ENCODE measurements around the gene CRELD1. TPM values are rescaled to one million over a fixed set of nuclear protein-coding genes. Genes with fewer than 3 reads are reported as not detected.

Gene CRELD1
- total and polyA plus RNA-seq, 2 of the 13 experiments (the other 11 are each of a cell fraction or from before 2014, with no cell fraction given), result 27.1 to 61.9 TPM

- peak; percentile 70 for FAIRE-seq
- Histone ChIP-seq H3K9ac (ENCODE audit: insufficient read depth, low read depth, low read length) (peak overlapping the region; percentile 29; the same call in 1 of the 2 replicates), H3K27me3 (ENCODE audit: control insufficient read depth in 1 of 2, insufficient read depth in 2 of 2, low read length in 2 of 2) (no peaks in the 10 kb centered on the region), H3K27ac (ENCODE audit: extremely low read length, insufficient read depth, low read length) (peak overlapping the region; percentile 66), H4K20me1 (ENCODE audit: insufficient read depth, low read length) (no peaks in the 10 kb centered on the region), H3K4me2 (ENCODE audit: low read depth, low read length) (peak overlapping the region; percentile 12; the same call in 1 of the 2 replicates), H2AFZ (ENCODE audit: low read length) (no peak overlapping the region), H3K36me3 (replicated peaks in 1 of 2; ENCODE audit: control insufficient read depth in 1 of 2, insufficient read depth in 2 of 2, low read length in 2 of 2) (peaks cover 5 to 26% of the 10 kb centered on the region in 2 experiments), H3K79me2 (ENCODE audit: insufficient read depth, low read length) (no peaks in the 10 kb centered on the region), H3K4me3 (replicated peaks in 1 of 3; ENCODE audit: insufficient read depth in 1 of 3, low read depth in 2 of 3, low read length in 3 of 3) (no peak overlapping the region), H3K4me1 (ENCODE audit: insufficient read depth, low read length) (peaks cover 37% of the 10 kb centered on the region), H3K9me3 (ENCODE audit: low read length) (no peaks in the 10 kb centered on the region)
- CTCF ChIA-PET (ENCODE audit: low intra/inter-chr PET ratio, low total read pairs), result no interaction called here
- peak; percentile 86 for DNase-seq (ENCODE audit: low spot score)
- in situ Hi-C loops (cut with HindIII; ENCODE audit: extremely low pct_ligation_motif_present, low pct_unique_long_range_greater_than_20kb), result no loop called here
- peak; percentile 97 for ATAC-seq
- BruUV-seq (replicated peaks), result TSS peak; percentile 62
- POLR2A ChIA-PET, result interaction anchor here (0.5 to 1.6 kb wide), 9 partner anchors 9 to 182 kb away, joined by 3 to 5 read pairs (median 3); partner anchors contain the start of genes CRELD1, EMC3 and IL17RE
- 34% methylated on average over 7 of the region's 7 CpGs for WGBS (ENCODE audit: low lambda C conversion rate)
- intact Hi-C loops (cut with micrococcal nuclease; ENCODE audit: unreplicated experiment), result no loop called here
- no peak for TF ChIP-seq KDM5B (CRISPR knock-in tag; IDR thresholded peaks at IDR 0.05; ENCODE audit: borderline replicate concordance)
- TF ChIP-seq KDM3A (CRISPR knock-in tag; IDR thresholded peaks at IDR 0.05; ENCODE audit: low read depth), result no peak
- TF ChIP-seq FOXP4 (CRISPR knock-in tag; IDR thresholded peaks at IDR 0.05), result 0 out of 2 replicates have a peak, but pooled peaks have one; percentile 16
- no peak for TF ChIP-seq ZBTB43 (CRISPR knock-in tag; conservative IDR thresholded peaks at IDR 0.05)
- TF ChIP-seq HNF4A (CRISPR knock-in tag; IDR thresholded peaks at IDR 0.05), result no peak
- TF ChIP-seq RXRB (CRISPR knock-in tag; IDR thresholded peaks at IDR 0.05; ENCODE audit: borderline replicate concordance), result peak; percentile 30; the same call in 1 of the 2 replicates
- no peak for TF ChIP-seq ZNF776 (CRISPR knock-in tag; IDR thresholded peaks at IDR 0.05)
- no peak for TF ChIP-seq ISX (CRISPR knock-in tag; conservative IDR thresholded peaks at IDR 0.05)
- TF ChIP-seq PTBP1 (IDR thresholded peaks at IDR 0.05; ENCODE audit: low read depth, low read length, poor library complexity, severe bottlenecking), result no peak
- no peak for TF ChIP-seq ZNF530 (CRISPR knock-in tag; IDR thresholded peaks at IDR 0.05; ENCODE audit: low read depth)
- no peak for TF ChIP-seq ZNF577 (CRISPR knock-in tag; IDR thresholded peaks at IDR 0.05; ENCODE audit: borderline replicate concordance, low read depth)
- no peak for TF ChIP-seq SOX13 (IDR thresholded peaks at IDR 0.05)
- TF ChIP-seq SOX13 (CRISPR knock-in tag; conservative IDR thresholded peaks at IDR 0.05 in 1 of 2, IDR thresholded peaks at IDR 0.05 in 1 of 2), result peak in 1 of 2 experiments; percentile 17; a peak in 1 of 4 replicates
- no peak for TF ChIP-seq DR1 (CRISPR knock-in tag; IDR thresholded peaks at IDR 0.05)
- no peak for TF ChIP-seq BORCS8-MEF2B (CRISPR knock-in tag; IDR thresholded peaks at IDR 0.05)
- no peak for TF ChIP-seq ISL2 (CRISPR knock-in tag; IDR thresholded peaks at IDR 0.05)
- TF ChIP-seq MXI1 (IDR thresholded peaks at IDR 0.05; ENCODE audit: borderline replicate concordance, low read depth, low read length), result peak; percentile 67; the same call in 1 of the 3 replicates
- TF ChIP-seq POGK (CRISPR knock-in tag; conservative IDR thresholded peaks at IDR 0.05), result no peak
- no peak for TF ChIP-seq ZNF563 (CRISPR knock-in tag; IDR thresholded peaks at IDR 0.05)
Observed at GRCh38 chr3:9976721-9977709, 43.4 kb downstream of the CRELD1 start.
